Activated B cell treated with CpG ODN at 0.5 μM for 24 hours (primary cell): Measurements from ENCODE around the gene WDR37. TPM values are rescaled to one million over a fixed set of nuclear protein-coding genes. Genes with fewer than 3 reads are reported as not detected.

Experiments
- ATAC-seq: fragments of 200-7000 bp; cut with Tn5 transposase; one replicate; pipeline ENCODE4 v1.10.0; 2021; ENCODE audit warnings: low read depth, mild to moderate bottlenecking, moderate library complexity
- CTCF ChIA-PET: fragments of 350-600 bp; sonication (Branson Sonifier 250); formaldehyde crosslinking; loops from one replicate; lab custom pipeline; 2021; ENCODE audit warnings: antibody characterized with exemption; lab: Charles Lee
- POLR2A ChIA-PET: fragments of 350-600 bp; sonication (Branson Sonifier 250); formaldehyde crosslinking; loops from one replicate; lab custom pipeline; 2021; ENCODE audit warnings: antibody characterized with exemption; lab: Charles Lee
- DNase-seq: peaks from one replicate; pipeline ENCODE4 v3.0.0; 2022
- H3K27ac Mint-ChIP-seq: one replicate; pipeline ENCODE4 v1.8.0; 2020; ENCODE audit warnings: mixed read lengths
- H3K27me3 Mint-ChIP-seq: one replicate; pipeline ENCODE4 v1.8.0; 2021; ENCODE audit warnings: mixed read lengths
- H3K36me3 Mint-ChIP-seq: one replicate; pipeline ENCODE4 v1.8.0; 2021; ENCODE audit warnings: low read depth, mixed read lengths
- H3K4me1 Mint-ChIP-seq: one replicate; pipeline ENCODE4 v1.8.0; 2021; ENCODE audit warnings: mixed read lengths
- H3K4me3 Mint-ChIP-seq: one replicate; pipeline ENCODE4 v1.8.0; 2020; ENCODE audit warnings: mild to moderate bottlenecking, mixed read lengths
- H3K9me3 Mint-ChIP-seq: one replicate; pipeline ENCODE4 v1.8.0; 2020; ENCODE audit warnings: mixed read lengths
- CTCF ChIP-seq: fragments of 200-600 bp; IDR thresholded peaks from one replicate; pipeline ENCODE4 v1.8.0; 2022; ENCODE audit warnings: antibody characterized with exemption, mild to moderate bottlenecking
- intact Hi-C: fragments of 100-400 bp; cut with micrococcal nuclease; formaldehyde crosslinking; loops from one replicate; pipeline ENCODE4 v1.15.1; 2024
- total RNA-seq: library from RNA; stranded (reverse); gene quantifications from 2 replicates; pipeline ENCODE4 v1.2.3, GENCODE V29; 2022

WDR37 gene
- total RNA-seq, 1 donor from 2014 or later = 20.0 TPM

- Mint-ChIP-seq H3K4me3 (peak within 1 kb of the TSS; percentile 94), H3K27ac (peak within 1 kb of the TSS; percentile 98), H3K9me3 (no peaks in the 10 kb centered on the region), H3K36me3 (peaks cover 67% of the 10 kb centered on the region), H3K4me1 (peaks cover 71% of the 10 kb centered on the region), H3K27me3 (no peaks in the 10 kb centered on the region)
- ATAC-seq (peak; percentile 77), DNase-seq (peak; percentile 96)
- ChIA-PET POLR2A (interaction anchor here (0.5 to 4.9 kb wide), 20 partner anchors 9 to 912 kb away, joined by 3 to 69 read pairs (median 4); partner anchors contain the start of genes GTPBP4, LARP4B and WDR37), CTCF (no interaction called here)
- intact Hi-C loops = loop anchor here (1.0 to 10.0 kb wide), 6 partner anchors 7 to 732 kb away; partner anchors contain the start of genes GTPBP4, LARP4B and WDR37
- TF ChIP-seq CTCF = no peak
These were observed 7.3 kb upstream of the WDR37 start, which contains the start of gene IDI1 for GRCh38 chr10:1048732-1049424. IDI1 (minus strand) TSS chr10:1049119; CDS start chr10:1049003, 116 bp downstream.

- TF ChIP-seq CTCF = no peak
- DNase-seq (no peak), ATAC-seq (no peak)
- Mint-ChIP-seq H3K27me3 (no peaks in the 10 kb centered on the region), H3K4me1 (peaks cover 71% of the 10 kb centered on the region), H3K36me3 (peaks cover 66% of the 10 kb centered on the region), H3K27ac (peak overlapping the region; percentile 98), H3K9me3 (no peaks in the 10 kb centered on the region), H3K4me3 (peak overlapping the region; percentile 94)
- POLR2A ChIA-PET = interaction anchor here (0.7 to 4.9 kb wide), 16 partner anchors 8 to 913 kb away, joined by 3 to 69 read pairs (median 6); partner anchors contain the start of genes GTPBP4, LARP4B and WDR37
- CTCF ChIA-PET = no interaction called here
- intact Hi-C loops = loop anchor here (1.0 to 10.0 kb wide), 5 partner anchors 61 to 732 kb away; partner anchors contain the start of genes GTPBP4 and LARP4B
These were observed 6.7 kb upstream of the WDR37 start for GRCh38 chr10:1049425-1049958.

GRCh38 chr10:1050145-1050544 is 6.0 kb upstream of the WDR37 start:
- H3K36me3 Mint-ChIP-seq = peaks cover 65% of the 10 kb centered on the region
- intact Hi-C loops = no loop called here
- TF ChIP-seq CTCF = no peak
- H3K27ac Mint-ChIP-seq = peak overlapping the region; percentile 98
- no peaks in the 10 kb centered on the region for H3K27me3 Mint-ChIP-seq
- H3K4me1 Mint-ChIP-seq = peaks cover 71% of the 10 kb centered on the region
- ChIA-PET CTCF (no interaction called here), POLR2A (interaction anchor here (0.5 to 4.9 kb wide), 4 partner anchors 14 to 913 kb away, joined by 5 to 69 read pairs (median 26); partner anchors contain the start of gene LARP4B)
- ATAC-seq = no peak
- no peaks in the 10 kb centered on the region for H3K9me3 Mint-ChIP-seq
- peak overlapping the region; percentile 94 for H3K4me3 Mint-ChIP-seq
- no peak for DNase-seq

GRCh38 chr10:1050554-1050953 is 5.6 kb upstream of the WDR37 start:
- CTCF ChIA-PET = no interaction called here

More at GRCh38 chr10:1050554-1050953, 5.6 kb upstream of the WDR37 start:
- H3K36me3 Mint-ChIP-seq = peaks cover 62% of the 10 kb centered on the region
- no peaks in the 10 kb centered on the region for H3K27me3 Mint-ChIP-seq
- intact Hi-C loops = no loop called here
- no peak for ATAC-seq
- H3K27ac Mint-ChIP-seq = peak overlapping the region; percentile 53
- no peaks in the 10 kb centered on the region for H3K9me3 Mint-ChIP-seq
- peaks cover 71% of the 10 kb centered on the region for H3K4me1 Mint-ChIP-seq
- no peak for TF ChIP-seq CTCF
- POLR2A ChIA-PET = interaction anchor here (0.5 to 4.9 kb wide), 3 partner anchors 14 to 119 kb away, joined by 6 to 69 read pairs (median 45); partner anchors contain the start of gene LARP4B
- peak overlapping the region; percentile 35 for H3K4me3 Mint-ChIP-seq
- no peak for DNase-seq
